ENCODE measurements around the gene IFI44L.

IFI44L gene

DNA sequence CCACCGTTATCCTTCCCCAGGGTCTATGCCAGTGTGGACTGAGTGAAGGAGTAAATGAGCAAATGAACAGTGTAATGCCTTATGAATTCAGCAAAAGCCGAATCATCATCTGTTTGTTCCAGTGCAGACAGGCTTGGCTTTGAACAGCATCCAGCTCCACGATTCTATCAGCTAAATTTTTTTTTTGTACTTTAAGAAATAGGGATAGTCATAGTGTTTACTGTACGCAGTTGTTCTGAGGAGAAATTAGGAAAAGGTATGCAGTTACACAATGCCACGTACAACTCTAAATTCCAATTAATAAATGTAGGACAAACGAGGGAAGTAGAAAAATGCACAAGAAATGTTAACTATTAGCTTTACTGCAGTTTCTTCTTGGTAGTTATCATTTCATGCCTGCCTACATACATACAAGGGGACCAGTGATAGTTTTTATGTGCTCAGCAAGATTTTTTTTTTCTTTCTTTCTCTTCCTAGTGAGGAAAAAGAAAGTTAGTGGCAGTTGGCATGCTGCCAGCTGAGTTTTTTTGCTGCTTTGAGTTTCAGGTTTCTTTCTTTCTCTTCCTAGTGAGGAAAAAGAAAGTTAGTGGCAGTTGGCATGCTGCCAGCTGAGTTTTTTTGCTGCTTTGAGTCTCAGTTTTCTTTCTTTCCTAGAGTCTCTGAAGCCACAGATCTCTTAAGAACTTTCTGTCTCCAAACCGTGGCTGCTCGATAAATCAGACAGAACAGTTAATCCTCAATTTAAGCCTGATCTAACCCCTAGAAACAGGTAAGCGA is at the start of gene IFI44L:
Gene IFI44L, plus strand, starts transcription at position 646 of the 777 bp plus-strand sequence. CDS start 7,468 bp downstream, outside the sequence.
- peak; percentile 32 for DNase-seq

- no peak for DNase-seq
These were observed 49.7 kb upstream of the IFI44L start for GRCh38 chr1:78570539-78570938.

DNA sequence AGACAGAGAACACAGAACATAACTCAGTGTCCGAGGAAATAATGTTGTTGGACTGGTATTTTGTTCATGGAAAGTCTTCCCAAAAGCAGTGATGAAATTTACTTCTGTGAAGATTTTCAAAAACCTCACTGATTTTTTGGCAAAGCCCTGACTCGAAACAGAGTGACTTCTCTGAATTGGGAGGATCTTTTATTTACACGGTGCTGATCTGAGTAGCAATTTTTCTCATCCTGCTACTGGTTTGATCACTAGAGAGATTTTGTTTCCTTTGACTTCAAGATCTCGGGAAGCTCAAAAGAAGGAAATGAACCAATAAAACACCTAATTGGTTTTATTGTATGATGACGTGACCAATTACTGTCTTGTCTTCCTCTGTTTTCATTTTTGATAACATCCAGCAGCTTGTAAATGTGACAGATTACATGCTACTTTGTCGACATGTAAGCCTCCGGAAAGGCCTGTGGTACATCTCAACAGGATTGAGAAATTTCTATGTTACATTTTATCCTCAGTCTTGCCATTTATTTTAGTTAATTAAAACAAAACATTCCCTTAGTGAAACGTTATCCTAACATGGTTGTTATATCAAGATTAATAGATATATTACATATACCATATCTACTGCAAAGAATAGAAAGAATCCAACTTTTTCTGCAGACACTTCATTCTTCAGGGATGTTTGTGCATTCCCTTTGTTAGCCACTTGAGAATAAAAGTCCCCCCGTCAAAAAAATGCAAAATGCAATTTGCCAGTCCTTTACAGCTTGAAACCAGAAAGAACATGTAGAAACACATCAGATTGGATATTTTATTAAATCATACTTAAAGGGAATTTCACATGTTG is 42.8 kb upstream of the IFI44L start:
- no peak for DNase-seq

- no peak for DNase-seq
These were observed 33.7 kb upstream of the IFI44L start for GRCh38 chr1:78586572-78586971.

GRCh38 chr1:78587211-78587610 is 33.0 kb upstream of the IFI44L start:
- no peak for DNase-seq

DNA sequence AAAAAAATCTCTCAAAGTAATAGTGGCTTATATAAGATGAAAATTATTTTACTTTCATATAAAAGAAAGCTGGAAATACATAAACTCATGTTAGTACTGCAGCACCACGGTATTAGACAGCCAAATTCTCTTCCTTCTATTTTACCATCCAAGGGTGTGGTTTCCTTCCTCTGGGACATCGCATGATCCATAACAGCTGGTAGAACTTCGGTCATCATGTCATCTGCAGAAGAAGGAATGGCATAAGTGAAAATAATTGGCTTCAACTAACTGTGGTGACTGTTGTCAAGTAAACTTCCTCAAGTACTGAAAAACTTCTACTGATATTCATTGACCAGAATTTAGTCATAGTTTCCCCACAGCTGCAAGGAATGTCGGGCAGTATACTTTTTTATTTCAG is 28.3 kb upstream of the IFI44L start:
- no peak for DNase-seq

DNA sequence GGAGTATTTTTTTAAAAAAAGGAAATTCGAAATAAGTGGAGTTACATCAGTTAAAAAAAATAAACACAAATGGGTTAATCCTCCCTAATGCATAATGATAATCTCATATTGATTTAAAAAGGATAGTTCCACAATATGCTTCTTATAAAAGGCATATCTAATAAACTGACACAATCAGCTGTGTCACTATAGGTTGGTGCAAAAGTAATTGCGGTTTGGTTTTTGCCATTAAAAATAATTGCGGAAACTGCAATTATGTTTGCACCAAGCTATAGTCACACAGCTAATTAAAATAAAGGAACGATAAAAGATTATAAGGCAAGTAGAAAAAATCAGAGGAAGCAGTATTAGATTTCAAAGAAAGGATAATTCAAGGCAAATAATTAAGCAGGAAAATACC is 21.0 kb upstream of the IFI44L start:
- no peak for DNase-seq

- DNase-seq, result no peak
These were observed 19.2 kb upstream of the IFI44L start for GRCh38 chr1:78601068-78601467.

DNA sequence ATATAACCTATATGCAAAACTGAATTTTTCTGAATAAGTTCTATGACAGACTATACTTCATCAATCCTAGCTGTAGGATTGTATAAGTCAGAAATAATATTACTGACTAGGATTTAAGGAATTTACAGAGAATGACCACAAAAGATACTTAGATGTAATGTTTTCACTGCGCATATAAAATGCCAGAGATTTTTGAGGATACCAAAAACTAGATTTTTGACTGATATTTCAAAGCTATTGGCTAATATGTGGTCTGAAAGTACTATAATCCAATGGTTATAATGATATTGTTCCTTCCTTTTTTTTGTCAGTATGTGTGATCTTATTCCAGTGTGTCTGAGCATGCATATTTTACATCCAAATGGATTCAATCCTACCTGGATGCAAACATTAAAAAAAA is 17.0 kb upstream of the IFI44L start:
- no peak for DNase-seq

GRCh38 chr1:78604643-78605042 is 15.6 kb upstream of the IFI44L start:
- DNase-seq, result no peak

DNA sequence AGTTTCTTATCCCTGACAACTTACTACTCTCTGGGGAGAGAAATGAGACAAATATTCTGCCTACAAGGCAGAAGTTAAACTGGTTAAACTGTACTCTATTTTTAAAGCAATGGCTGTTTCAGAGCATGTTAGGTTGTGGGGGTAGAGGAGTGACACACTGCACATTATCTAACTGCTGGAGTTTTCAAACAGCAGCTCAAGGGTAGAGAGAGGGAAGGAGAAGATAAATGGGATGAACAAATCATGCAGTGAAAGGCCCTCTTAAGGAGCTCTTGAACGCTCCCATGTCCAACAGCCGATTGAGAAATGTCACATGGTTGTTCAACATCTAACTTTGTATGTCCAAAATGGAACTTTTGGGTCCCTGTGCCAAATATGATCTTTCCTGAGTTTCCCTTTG is 14.0 kb upstream of the IFI44L start:
- DNase-seq, result no peak

GRCh38 chr1:78607334-78607927 is 12.8 kb upstream of the IFI44L start:
- no peak for DNase-seq

DNA sequence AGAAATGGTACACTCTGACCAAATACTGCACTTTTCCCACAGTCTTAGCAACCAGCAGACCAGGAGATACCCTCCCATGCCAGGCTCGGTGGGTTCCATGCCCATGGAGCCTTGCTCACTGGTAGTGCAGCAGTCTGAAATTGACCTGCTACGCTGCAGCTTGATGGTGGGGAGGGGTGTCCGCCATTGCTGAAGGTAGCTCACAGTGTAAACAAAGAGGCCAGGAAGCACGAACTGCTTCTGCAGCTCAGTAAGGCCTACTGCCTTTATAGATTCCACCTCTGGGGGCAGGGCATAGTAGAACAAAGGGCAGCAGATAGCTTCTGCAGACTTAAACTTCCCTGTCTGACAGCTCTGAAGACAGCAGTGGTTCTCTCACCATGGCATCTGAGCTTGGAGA is 12.3 kb upstream of the IFI44L start:
- no peak for DNase-seq

- DNase-seq, result peak; percentile 37
These were observed 2.6 kb upstream of the IFI44L start for GRCh38 chr1:78617615-78618026.

DNA sequence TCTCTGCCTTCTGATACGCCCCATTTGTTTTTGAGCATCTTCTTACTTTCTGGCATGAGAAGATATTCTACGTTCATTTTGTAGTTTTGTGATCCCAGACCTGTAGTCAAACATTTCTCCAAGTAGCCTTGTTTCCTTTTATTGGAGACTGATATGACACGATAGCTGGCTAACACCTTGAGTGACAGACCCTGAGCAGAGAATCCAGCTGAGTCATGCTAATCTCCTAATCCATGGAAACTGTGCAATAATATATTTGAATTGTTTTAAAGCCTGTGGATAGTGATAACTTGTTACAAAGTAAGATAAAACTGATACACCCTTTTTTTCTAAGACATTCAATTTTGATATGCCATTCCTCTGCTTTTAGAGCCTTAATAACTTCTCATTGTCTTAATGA is 1.2 kb upstream of the IFI44L start:
- DNase-seq, result no peak

- no peak for DNase-seq
These were observed 824 bp upstream of the IFI44L start for GRCh38 chr1:78619446-78619802.

GRCh38 chr1:78620666-78621065 is 418 bp downstream of the IFI44L start:
- DNase-seq, result no peak

GRCh38 chr1:78622548-78622947 is 2.3 kb downstream of the IFI44L start:
- DNase-seq, result no peak

DNA sequence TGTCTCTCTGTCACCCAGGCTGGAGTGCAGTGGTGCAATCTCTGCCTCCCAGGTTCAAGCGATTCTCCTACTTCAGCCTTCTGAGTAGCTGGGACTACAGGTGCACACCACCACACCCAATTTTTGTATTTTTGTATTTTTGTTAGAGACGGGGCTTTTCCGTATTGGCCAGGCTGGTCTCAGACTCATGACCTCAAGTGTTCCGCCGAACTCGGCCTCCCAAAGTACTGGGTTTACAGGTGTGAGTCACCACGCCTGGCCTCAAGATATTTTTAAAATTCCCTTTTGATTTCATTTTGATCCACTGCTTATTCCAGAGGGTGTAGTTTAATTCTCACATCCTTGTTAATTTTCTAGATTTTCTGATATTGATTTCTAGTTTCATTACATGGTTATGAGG is 3.8 kb downstream of the IFI44L start:
- DNase-seq, result no peak

- DNase-seq, result no peak
These were observed 7.1 kb downstream of the IFI44L start for GRCh38 chr1:78627321-78627720.

- no peak for DNase-seq
These were observed 10.4 kb downstream of the IFI44L start for GRCh38 chr1:78630600-78630999.

- DNase-seq, result no peak
These were observed 13.0 kb downstream of the IFI44L start for GRCh38 chr1:78633209-78633608.

DNA sequence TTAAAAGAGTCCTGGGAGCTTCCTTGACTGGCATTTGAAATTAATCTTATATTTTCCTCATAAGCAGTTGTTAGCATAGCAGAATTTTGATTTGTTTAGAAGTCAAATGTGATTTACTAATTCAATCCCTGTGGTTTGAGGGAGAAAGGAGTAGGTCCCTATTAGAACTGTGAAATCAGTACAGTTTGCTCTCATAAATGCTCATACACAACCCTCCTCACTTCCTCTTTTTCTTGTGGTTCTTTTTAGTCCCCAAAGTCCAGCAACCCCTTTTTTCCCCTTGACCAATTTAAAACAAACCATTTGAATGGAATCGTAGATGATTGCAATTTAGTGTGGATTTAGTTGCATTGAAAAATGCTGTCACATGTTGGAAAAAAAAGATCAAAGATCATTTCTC is 20.2 kb downstream of the IFI44L start:
- DNase-seq, result no peak

GRCh38 chr1:78641558-78641957 is 21.3 kb downstream of the IFI44L start:
- no peak for DNase-seq

All from activated CD4-positive, CD25-positive, alpha-beta regulatory T cell treated with anti-CD3 and anti-CD28 coated beads, Interleukin-2, amount 50 U/mL, for 72 hours (primary cell).